Activated CD8-positive, alpha-beta memory T cell treated with anti-CD3 and anti-CD28 coated beads, Interleukin-2, amount 10 ng/mL, durations not matched to agents 7 days and 5 days (primary cell): ENCODE results near the gene MYO3B. TPM values are rescaled to one million over a fixed set of nuclear protein-coding genes. Genes with fewer than 3 reads are reported as not detected.
"Not testable (repeated sequence)": the region's sequence is repeated elsewhere in the genome, so short reads cannot be mapped to it uniquely, and the experiment has no call there.

Source experiments
- ATAC-seq: fragments of 150-1000 bp; cut with Tn5 transposase; one replicate; pipeline ENCODE4 v1.10.0; 2021; ENCODE audit warnings: moderate library complexity
- CTCF ChIA-PET: fragments of 350-600 bp; sonication (Branson Sonifier 250); formaldehyde crosslinking; loops from one replicate; lab custom pipeline; 2021; ENCODE audit warnings: antibody characterized with exemption; lab: Charles Lee
- DNase-seq: peaks from one replicate; pipeline ENCODE4 v3.0.0-alpha.2; 2020
- H3K27ac Mint-ChIP-seq: one replicate; pipeline ENCODE4 v1.8.0; 2021; ENCODE audit warnings: mild to moderate bottlenecking, mixed read lengths
- H3K27me3 Mint-ChIP-seq: one replicate; pipeline ENCODE4 v1.8.0; 2021; ENCODE audit warnings: mixed read lengths
- H3K36me3 Mint-ChIP-seq: one replicate; pipeline ENCODE4 v1.8.0; 2021; ENCODE audit warnings: mild to moderate bottlenecking, mixed read lengths
- H3K4me1 Mint-ChIP-seq: one replicate; pipeline ENCODE4 v1.8.0; 2021; ENCODE audit warnings: mixed read lengths
- H3K4me3 Mint-ChIP-seq: one replicate; pipeline ENCODE4 v1.8.0; 2021; ENCODE audit warnings: mild to moderate bottlenecking, moderate library complexity, mixed read lengths
- H3K9me3 Mint-ChIP-seq: one replicate; pipeline ENCODE4 v1.8.0; 2022; ENCODE audit warnings: low read depth, mixed read lengths
- total RNA-seq, 2 experiments: library from RNA; stranded (reverse); gene quantifications; one replicate each; pipeline ENCODE4 v1.2.3, GENCODE V29; 2021

The MYO3B gene
- total RNA-seq, 2 experiments from 2014 or later, result 0.23 to 0.38 TPM

DNA sequence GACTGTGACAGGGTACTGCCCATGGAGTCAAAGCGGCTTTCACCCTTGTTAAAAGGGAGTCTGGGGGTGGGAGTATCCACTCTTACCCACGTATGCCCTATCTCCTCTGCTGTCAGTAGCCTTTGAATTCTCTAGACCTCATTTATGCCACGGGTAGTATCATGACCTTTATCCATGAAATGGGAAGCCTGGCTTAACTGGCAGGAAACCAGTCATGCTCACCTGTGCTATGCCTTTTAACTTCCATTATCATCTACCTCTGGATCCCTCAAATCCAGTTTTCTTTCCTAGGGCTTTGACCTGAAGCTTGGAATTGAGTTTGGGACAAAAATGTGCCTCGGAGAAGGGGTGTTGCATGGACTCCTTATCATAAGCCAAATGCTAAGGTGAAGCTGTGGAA is 30.0 kb downstream of the MYO3B start:
- DNase-seq (no peak), ATAC-seq (no peak)
- Mint-ChIP-seq H3K27ac (no peak overlapping the region), H3K9me3 (peaks cover 4% of the 10 kb centered on the region), H3K27me3 (peaks cover 18% of the 10 kb centered on the region), H3K4me1 (no peaks in the 10 kb centered on the region), H3K36me3 (no peaks in the 10 kb centered on the region), H3K4me3 (no peak overlapping the region)
- CTCF ChIA-PET, result no interaction called here

GRCh38 chr2:170208967-170209366 is 31.0 kb downstream of the MYO3B start:
- ATAC-seq (no peak), DNase-seq (no peak)
- no peak overlapping the region for H3K4me3 Mint-ChIP-seq
- no peak overlapping the region for H3K27ac Mint-ChIP-seq
- H3K27me3 Mint-ChIP-seq, result peaks cover 15% of the 10 kb centered on the region
- CTCF ChIA-PET, result no interaction called here
- peaks cover 4% of the 10 kb centered on the region for H3K9me3 Mint-ChIP-seq
- no peaks in the 10 kb centered on the region for H3K36me3 Mint-ChIP-seq
- H3K4me1 Mint-ChIP-seq, result no peaks in the 10 kb centered on the region

DNA sequence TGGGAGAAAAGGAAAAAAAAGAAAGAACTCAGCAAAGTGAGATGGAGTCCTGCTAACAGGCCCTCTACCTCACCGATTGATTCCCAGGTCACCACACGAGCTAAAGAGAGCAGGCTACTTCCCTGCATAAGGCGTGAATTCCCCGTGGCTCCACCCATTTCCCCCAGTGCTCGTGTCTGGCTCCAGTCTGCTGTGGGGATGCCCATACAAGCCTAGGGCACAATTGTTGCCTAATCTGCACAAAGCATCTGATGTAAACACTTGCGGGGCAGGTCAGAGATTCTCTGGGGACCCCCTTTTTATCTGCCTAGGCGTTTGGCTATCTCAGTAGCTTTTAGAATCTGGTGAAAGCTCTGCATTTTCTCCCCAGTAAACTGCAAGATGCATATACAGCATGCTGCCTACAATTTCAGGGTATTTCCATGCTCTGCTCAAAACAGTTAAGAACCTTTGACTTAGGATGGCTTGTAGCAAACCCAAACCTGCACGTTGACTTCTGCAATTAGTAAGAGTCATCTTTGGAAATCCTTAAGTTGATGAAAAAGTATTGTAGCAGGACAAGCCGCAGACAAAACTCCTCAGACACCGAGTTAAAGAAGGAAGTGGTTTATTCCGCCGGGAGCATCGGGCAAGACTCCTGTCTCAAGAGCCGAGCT is 34.8 kb downstream of the MYO3B start:
- DNase-seq (no peak), ATAC-seq (no peak)
- no peak overlapping the region for H3K4me3 Mint-ChIP-seq
- no peak overlapping the region for H3K27ac Mint-ChIP-seq
- no peaks in the 10 kb centered on the region for H3K4me1 Mint-ChIP-seq
- CTCF ChIA-PET, result no interaction called here
- H3K9me3 Mint-ChIP-seq, result peaks cover 4% of the 10 kb centered on the region
- H3K27me3 Mint-ChIP-seq, result peaks cover 10% of the 10 kb centered on the region
- no peaks in the 10 kb centered on the region for H3K36me3 Mint-ChIP-seq

GRCh38 chr2:170213281-170213625 is 35.3 kb downstream of the MYO3B start:
- H3K4me1 Mint-ChIP-seq, CTCF ChIA-PET, H3K9me3 Mint-ChIP-seq, ATAC-seq, H3K36me3 Mint-ChIP-seq, DNase-seq, H3K4me3 Mint-ChIP-seq, H3K27ac Mint-ChIP-seq: not testable (repeated sequence)
- H3K27me3 Mint-ChIP-seq, result peaks cover 10% of the 10 kb centered on the region

GRCh38 chr2:170213651-170214050 is 35.7 kb downstream of the MYO3B start:
- H3K27ac Mint-ChIP-seq, result no peak overlapping the region
- no peaks in the 10 kb centered on the region for H3K36me3 Mint-ChIP-seq
- CTCF ChIA-PET, result no interaction called here
- ATAC-seq (no peak), DNase-seq (no peak)
- H3K27me3 Mint-ChIP-seq, result peaks cover 10% of the 10 kb centered on the region
- peaks cover 4% of the 10 kb centered on the region for H3K9me3 Mint-ChIP-seq
- no peak overlapping the region for H3K4me3 Mint-ChIP-seq
- no peaks in the 10 kb centered on the region for H3K4me1 Mint-ChIP-seq

DNA sequence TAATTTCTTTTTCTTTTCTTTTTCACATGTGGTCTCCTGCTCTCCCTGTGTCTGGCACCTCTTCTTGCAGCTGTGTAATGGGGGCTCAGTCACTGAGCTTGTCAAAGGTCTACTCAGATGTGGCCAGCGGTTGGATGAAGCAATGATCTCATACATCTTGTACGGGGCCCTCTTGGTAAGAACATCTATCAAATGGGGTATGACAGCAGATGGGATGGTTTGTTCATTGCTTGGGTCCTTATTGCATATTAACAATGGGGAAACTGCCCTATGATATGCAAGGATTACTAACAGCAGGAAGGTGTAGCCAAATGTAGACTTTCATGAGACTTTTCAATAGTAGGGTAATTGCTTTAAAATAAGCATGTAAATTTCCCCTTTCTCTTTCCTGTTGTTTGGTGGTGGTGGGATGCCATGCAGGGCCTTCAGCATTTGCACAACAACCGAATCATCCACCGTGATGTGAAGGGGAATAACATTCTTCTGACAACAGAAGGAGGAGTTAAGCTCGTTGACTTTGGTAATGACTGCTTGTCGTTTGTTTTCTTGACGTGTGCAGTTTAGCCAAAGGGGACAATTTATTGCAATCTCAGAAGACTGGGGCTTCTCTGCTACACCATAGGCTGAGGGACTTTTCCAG is 36.5 kb downstream of the MYO3B start:
- Mint-ChIP-seq H3K27ac (no peak overlapping the region), H3K4me1 (no peaks in the 10 kb centered on the region), H3K27me3 (peaks cover 10% of the 10 kb centered on the region), H3K36me3 (no peaks in the 10 kb centered on the region), H3K9me3 (peaks cover 4% of the 10 kb centered on the region), H3K4me3 (no peak overlapping the region)
- DNase-seq (no peak), ATAC-seq (no peak)
- CTCF ChIA-PET, result no interaction called here

DNA sequence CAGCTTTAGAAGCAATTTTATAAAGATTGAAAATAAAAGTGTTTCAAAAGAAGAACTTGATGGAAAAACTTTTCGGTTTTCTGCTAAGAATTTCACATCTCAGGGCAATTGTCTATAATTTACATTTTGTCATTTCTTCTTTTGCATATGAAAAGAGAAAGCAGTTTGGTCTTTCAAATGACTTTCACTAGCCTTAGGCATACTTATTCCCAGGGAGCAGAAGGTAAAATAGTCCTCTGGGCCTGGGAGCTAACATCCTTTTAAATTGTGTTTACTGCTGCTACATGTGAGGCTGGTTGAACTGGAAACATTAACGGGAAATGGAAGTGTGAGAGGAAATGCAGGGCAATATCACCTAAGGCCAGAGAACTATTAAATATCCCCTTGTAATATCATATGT is 37.1 kb downstream of the MYO3B start:
- Mint-ChIP-seq H3K4me3 (no peak overlapping the region), H3K36me3 (no peaks in the 10 kb centered on the region), H3K9me3 (peaks cover 4% of the 10 kb centered on the region), H3K27ac (no peak overlapping the region), H3K4me1 (no peaks in the 10 kb centered on the region), H3K27me3 (peaks cover 10% of the 10 kb centered on the region)
- CTCF ChIA-PET, result no interaction called here
- DNase-seq (no peak), ATAC-seq (no peak)

DNA sequence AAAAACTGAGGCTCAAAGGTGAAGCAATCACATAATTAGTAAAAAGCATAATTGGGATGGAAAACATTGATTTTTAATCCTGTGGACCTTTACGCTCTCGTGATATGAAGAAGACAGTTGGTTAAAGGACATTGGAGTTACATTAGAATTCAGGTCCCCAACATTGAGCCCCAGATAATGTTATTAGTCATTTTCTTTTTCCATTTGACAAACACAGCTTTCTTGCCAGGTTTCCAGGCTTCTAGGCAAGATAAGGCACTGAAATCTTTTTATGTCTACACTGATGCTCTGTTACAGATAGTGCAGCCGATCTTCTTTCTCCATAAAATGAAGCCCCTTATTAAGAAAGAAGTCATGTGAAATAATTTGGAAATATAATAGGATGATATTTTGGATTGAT is 38.5 kb downstream of the MYO3B start:
- no peak for ATAC-seq
- Mint-ChIP-seq H3K4me1 (peaks cover 3% of the 10 kb centered on the region), H3K9me3 (peaks cover 2% of the 10 kb centered on the region), H3K27me3 (peaks cover 7% of the 10 kb centered on the region), H3K27ac (no peak overlapping the region), H3K36me3 (no peaks in the 10 kb centered on the region), H3K4me3 (no peak overlapping the region)
- CTCF ChIA-PET, result no interaction called here
- DNase-seq, result no peak

DNA sequence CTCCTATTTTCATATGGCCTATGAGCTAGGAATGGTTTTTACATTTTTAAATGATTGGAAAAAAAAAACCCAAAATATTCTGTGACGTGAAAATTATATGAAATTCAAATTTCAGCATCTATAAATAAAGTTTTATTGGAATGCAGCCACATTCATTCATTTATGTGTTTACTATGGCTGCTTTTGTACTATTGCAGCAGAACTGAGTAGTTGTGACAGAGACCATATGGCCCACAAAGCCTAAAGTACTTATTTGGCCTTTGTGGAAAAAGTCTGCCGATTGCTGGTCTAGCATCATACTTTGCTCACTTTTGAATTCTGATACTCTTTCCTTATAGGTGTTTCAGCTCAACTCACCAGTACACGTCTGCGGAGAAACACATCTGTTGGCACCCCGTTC is 39.0 kb downstream of the MYO3B start:
- DNase-seq, result no peak
- peaks cover 4% of the 10 kb centered on the region for H3K4me1 Mint-ChIP-seq
- no peaks in the 10 kb centered on the region for H3K9me3 Mint-ChIP-seq
- peaks cover 7% of the 10 kb centered on the region for H3K27me3 Mint-ChIP-seq
- no peak for ATAC-seq
- CTCF ChIA-PET, result no interaction called here
- no peak overlapping the region for H3K27ac Mint-ChIP-seq
- H3K36me3 Mint-ChIP-seq, result no peaks in the 10 kb centered on the region
- no peak overlapping the region for H3K4me3 Mint-ChIP-seq

DNA sequence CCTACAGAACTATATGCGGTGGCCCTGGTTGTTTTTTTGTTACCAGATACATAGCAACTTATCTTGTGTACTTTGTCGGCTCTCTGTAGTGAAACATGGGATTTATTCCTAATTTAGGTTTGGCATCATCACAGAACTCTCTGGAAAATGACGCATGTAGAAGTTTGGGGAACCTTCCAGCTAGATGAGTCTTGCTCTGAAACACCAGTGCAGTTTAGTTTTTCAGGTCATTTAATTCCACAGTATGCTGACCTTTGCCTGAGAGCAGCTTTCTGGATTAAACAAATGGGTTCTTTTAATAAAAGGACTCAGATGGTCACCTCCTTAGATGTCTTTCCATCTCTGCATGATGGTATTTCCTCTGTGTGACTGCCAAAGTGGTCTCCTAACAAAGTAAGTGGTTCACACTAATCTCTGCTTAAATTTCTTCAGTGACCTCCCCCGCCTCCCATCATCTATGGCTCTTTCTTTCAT is 39.9 kb downstream of the MYO3B start:
- Mint-ChIP-seq H3K4me1 (peaks cover 9% of the 10 kb centered on the region), H3K4me3 (no peak overlapping the region), H3K36me3 (no peaks in the 10 kb centered on the region), H3K27ac (no peak overlapping the region), H3K27me3 (peaks cover 7% of the 10 kb centered on the region), H3K9me3 (no peaks in the 10 kb centered on the region)
- CTCF ChIA-PET, result no interaction called here
- DNase-seq (no peak), ATAC-seq (no peak)

DNA sequence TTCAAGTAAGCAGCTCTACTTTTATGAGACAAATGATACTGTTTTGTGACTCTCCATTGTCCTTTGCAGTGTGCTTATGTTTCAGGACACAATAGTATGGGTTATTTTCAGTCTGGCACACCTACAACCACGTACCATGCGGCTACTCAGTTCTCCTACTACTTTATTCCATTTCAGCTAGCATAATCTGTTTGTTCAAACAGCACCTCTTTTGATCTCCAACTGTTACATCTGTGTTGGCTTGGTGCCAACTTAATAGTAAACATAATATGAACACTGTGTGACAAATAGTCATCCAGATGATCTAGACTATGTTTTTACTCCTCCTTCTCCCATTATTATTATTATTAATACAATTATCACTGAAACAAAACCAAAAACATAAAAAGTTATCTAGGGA is 40.5 kb downstream of the MYO3B start:
- Mint-ChIP-seq H3K27ac (no peak overlapping the region), H3K36me3 (no peaks in the 10 kb centered on the region), H3K27me3 (peaks cover 7% of the 10 kb centered on the region), H3K4me3 (no peak overlapping the region), H3K4me1 (peaks cover 9% of the 10 kb centered on the region), H3K9me3 (no peaks in the 10 kb centered on the region)
- no peak for ATAC-seq
- DNase-seq, result no peak
- CTCF ChIA-PET, result no interaction called here

DNA sequence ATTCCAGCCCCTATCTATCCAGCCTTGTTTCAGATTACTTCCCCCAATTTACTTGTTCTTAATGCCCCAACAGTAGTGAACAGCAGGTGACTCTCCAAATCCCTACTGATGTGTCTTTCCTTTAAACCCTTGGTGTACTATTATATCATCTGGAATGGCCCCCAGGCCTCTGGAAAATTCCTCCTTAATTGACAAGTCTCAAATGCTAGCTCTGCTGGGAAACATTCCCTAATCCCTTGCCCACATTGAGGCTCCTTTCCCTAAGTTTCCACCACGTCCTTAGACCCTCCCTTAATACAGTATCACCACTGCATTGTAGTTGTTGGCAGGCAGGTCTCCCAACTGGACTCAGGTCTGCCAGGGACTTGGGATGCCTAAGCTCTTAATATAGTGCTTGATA is 41.0 kb downstream of the MYO3B start:
- Mint-ChIP-seq H3K36me3 (no peaks in the 10 kb centered on the region), H3K4me3 (no peak overlapping the region), H3K27ac (no peak overlapping the region), H3K27me3 (peaks cover 10% of the 10 kb centered on the region), H3K4me1 (peaks cover 9% of the 10 kb centered on the region), H3K9me3 (no peaks in the 10 kb centered on the region)
- CTCF ChIA-PET, result no interaction called here
- no peak for DNase-seq
- no peak for ATAC-seq

- CTCF ChIA-PET, result no interaction called here
- H3K27ac Mint-ChIP-seq, result no peak overlapping the region
These were observed 43.7 kb downstream of the MYO3B start for GRCh38 chr2:170221317-170222288.

More at GRCh38 chr2:170221317-170222288, 43.7 kb downstream of the MYO3B start:
- Mint-ChIP-seq H3K4me3 (no peak overlapping the region), H3K4me1 (peaks cover 9% of the 10 kb centered on the region), H3K9me3 (no peaks in the 10 kb centered on the region), H3K36me3 (no peaks in the 10 kb centered on the region), H3K27me3 (peaks cover 16% of the 10 kb centered on the region)
- DNase-seq (no peak), ATAC-seq (no peak)
